Activated B cell treated with CpG ODN at 0.5 μM for 24 hours (primary cell): ENCODE data around the gene PJVK. TPM values are rescaled to one million over a fixed set of nuclear protein-coding genes. Genes with fewer than 3 reads are reported as not detected.
A peak's percentile ranks its signal among the peaks of the same experiment; 100 is the strongest.

ENCODE experiments used
- ATAC-seq: fragments of 200-7000 bp; cut with Tn5 transposase; one replicate; pipeline ENCODE4 v1.10.0; 2021; ENCODE audit warnings: low read depth, mild to moderate bottlenecking, moderate library complexity
- CTCF ChIA-PET: fragments of 350-600 bp; sonication (Branson Sonifier 250); formaldehyde crosslinking; loops from one replicate; lab custom pipeline; 2021; ENCODE audit warnings: antibody characterized with exemption; lab: Charles Lee
- POLR2A ChIA-PET: fragments of 350-600 bp; sonication (Branson Sonifier 250); formaldehyde crosslinking; loops from one replicate; lab custom pipeline; 2021; ENCODE audit warnings: antibody characterized with exemption; lab: Charles Lee
- DNase-seq: peaks from one replicate; pipeline ENCODE4 v3.0.0; 2022
- H3K27ac Mint-ChIP-seq: one replicate; pipeline ENCODE4 v1.8.0; 2020; ENCODE audit warnings: mixed read lengths
- H3K27me3 Mint-ChIP-seq: one replicate; pipeline ENCODE4 v1.8.0; 2021; ENCODE audit warnings: mixed read lengths
- H3K36me3 Mint-ChIP-seq: one replicate; pipeline ENCODE4 v1.8.0; 2021; ENCODE audit warnings: low read depth, mixed read lengths
- H3K4me1 Mint-ChIP-seq: one replicate; pipeline ENCODE4 v1.8.0; 2021; ENCODE audit warnings: mixed read lengths
- H3K4me3 Mint-ChIP-seq: one replicate; pipeline ENCODE4 v1.8.0; 2020; ENCODE audit warnings: mild to moderate bottlenecking, mixed read lengths
- H3K9me3 Mint-ChIP-seq: one replicate; pipeline ENCODE4 v1.8.0; 2020; ENCODE audit warnings: mixed read lengths
- intact Hi-C: fragments of 100-400 bp; cut with micrococcal nuclease; formaldehyde crosslinking; loops from one replicate; pipeline ENCODE4 v1.15.1; 2024
- total RNA-seq: library from RNA; stranded (reverse); gene quantifications from 2 replicates; pipeline ENCODE4 v1.2.3, GENCODE V29; 2022
- TF ChIP-seq, protein P1 (sequence below): fragments of 200-600 bp; IDR thresholded peaks from one replicate; pipeline ENCODE4 v1.8.0; 2022; ENCODE audit warnings: antibody characterized with exemption, mild to moderate bottlenecking

The PJVK gene
- total RNA-seq, 1 donor from 2014 or later: 3.1 TPM

DNA sequence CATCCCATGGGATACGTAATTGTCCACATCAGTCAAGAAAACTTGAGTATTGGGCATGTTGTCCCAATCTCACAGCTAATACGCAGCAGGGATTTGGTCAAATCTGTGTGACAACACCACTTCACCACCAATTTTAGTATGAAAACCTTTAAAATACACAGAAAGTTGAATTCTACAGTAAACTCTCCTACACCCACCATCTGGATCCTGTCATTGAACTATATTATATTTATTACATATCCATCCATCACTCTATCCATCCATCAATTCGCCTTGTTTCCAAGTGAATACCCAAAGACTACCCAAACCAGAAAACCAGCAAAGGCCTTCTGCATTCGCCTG lies 28.1 kb downstream of the PJVK start:
- TF ChIP-seq, protein P1, sequence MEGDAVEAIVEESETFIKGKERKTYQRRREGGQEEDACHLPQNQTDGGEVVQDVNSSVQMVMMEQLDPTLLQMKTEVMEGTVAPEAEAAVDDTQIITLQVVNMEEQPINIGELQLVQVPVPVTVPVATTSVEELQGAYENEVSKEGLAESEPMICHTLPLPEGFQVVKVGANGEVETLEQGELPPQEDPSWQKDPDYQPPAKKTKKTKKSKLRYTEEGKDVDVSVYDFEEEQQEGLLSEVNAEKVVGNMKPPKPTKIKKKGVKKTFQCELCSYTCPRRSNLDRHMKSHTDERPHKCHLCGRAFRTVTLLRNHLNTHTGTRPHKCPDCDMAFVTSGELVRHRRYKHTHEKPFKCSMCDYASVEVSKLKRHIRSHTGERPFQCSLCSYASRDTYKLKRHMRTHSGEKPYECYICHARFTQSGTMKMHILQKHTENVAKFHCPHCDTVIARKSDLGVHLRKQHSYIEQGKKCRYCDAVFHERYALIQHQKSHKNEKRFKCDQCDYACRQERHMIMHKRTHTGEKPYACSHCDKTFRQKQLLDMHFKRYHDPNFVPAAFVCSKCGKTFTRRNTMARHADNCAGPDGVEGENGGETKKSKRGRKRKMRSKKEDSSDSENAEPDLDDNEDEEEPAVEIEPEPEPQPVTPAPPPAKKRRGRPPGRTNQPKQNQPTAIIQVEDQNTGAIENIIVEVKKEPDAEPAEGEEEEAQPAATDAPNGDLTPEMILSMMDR: no peak
- H3K4me3 Mint-ChIP-seq: peak overlapping the region; percentile 94
- ATAC-seq: no peak

DNA sequence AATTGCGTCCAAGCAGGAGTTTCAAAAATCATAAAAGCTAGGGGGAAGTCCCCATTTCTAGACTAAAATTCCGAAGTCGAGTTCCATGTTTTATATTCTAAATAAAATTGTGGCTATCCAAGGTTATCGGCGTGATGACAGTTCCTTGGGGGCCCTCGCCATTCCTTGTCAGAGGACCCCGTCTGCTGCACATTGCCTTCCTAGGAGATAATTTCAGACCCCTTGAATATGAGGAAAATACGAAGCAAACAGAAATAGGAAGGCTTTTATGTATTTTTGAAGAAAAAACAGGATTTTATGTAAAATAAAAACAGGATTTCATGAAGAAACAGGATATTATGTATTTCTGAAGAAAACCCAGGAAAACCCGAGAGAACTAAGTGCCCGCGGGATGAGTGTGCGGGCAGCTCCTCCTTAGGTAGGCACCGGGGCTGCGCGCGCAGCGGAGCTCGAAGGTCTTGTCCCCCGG lies 28.6 kb downstream of the PJVK start:
- CTCF ChIA-PET: no interaction called here
- H3K4me1 Mint-ChIP-seq: peaks cover 54% of the 10 kb centered on the region

More for the DNA sequence above, 28.1 kb downstream of the PJVK start:
- H3K27ac Mint-ChIP-seq: peak overlapping the region; percentile 97
- intact Hi-C loops: loop anchor here (2.0 to 5.0 kb wide), 3 partner anchors 118 to 1214 kb away; partner anchors contain the start of gene NFE2L2
- CTCF ChIA-PET: no interaction called here
- no peak for DNase-seq
- H3K27me3 Mint-ChIP-seq: no peaks in the 10 kb centered on the region
- peaks cover 49% of the 10 kb centered on the region for H3K4me1 Mint-ChIP-seq
- POLR2A ChIA-PET: interaction anchor here (1.1 to 4.1 kb wide), 3 partner anchors 29 to 198 kb away, joined by 3 to 70 read pairs (median 4); partner anchors contain the start of genes PJVK and PRKRA
- peaks cover 9% of the 10 kb centered on the region for H3K36me3 Mint-ChIP-seq
- H3K9me3 Mint-ChIP-seq: no peaks in the 10 kb centered on the region

DNA sequence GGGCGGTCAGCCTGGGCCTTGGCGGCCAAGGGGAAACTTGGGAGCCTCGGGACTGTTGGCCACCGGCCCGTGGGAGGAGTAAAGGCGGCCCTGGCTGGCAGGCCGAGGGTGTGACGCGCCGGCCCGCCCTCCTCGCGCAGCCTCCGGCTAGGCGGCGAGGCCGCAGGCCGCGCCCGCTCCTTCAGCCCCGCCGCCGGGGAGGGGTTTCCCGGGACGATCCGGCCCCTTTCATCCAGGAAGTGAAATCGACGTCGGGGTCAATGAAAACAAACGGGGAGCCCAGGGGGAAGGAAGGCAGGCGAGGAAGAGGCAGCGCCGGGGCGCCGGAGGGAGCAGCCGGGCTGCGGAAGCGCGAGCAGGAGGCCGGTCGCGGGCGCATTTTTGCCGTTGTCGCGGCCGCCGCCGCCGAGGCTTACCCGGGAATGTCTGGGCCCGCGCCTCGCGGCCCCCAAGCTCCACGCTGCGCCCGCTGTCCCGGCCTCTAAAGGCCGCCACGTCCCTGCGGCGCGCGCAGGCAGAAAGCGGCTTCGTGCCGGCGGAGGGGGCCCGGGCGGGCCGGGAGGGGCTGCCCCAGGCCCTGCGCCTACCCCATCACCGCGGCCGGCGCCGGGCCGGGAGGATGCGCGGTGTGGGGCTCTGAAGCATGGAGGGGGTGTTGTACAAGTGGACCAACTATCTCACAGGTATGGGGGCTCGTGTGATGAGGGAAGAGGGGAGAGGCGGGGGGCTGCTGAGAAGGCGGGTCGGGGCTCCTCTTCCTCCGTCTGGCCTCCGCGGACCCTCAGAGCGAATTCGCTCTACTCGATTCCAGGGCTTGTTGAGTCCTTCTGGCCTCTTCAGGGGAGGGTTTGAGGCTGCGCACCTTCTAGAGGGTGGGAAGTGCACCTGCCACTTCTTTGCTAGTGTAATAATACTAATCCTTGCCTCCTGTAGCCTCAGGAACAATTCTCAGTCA lies 29.3 kb downstream of the PJVK start, which contains the start of gene PLEKHA3:
Gene PLEKHA3, plus strand, starts transcription at position 231 of the 955 bp plus-strand sequence. Its CDS starts 413 bp downstream, at position 644.
- TF ChIP-seq, protein P1: no peak
- ATAC-seq (peak; percentile 59), DNase-seq (peak; percentile 79)
- Mint-ChIP-seq H3K27me3 (no peaks in the 10 kb centered on the region), H3K4me3 (peak within 1 kb of the TSS; percentile 94), H3K36me3 (peaks cover 12% of the 10 kb centered on the region), H3K27ac (peak within 1 kb of the TSS; percentile 97), H3K9me3 (no peaks in the 10 kb centered on the region), H3K4me1 (peaks cover 55% of the 10 kb centered on the region)
- intact Hi-C loops: loop anchor here (1.0 to 2.0 kb wide), 3 partner anchors 14 to 50 kb away; no protein-coding TSS in a partner anchor
- ChIA-PET CTCF (no interaction called here), POLR2A (interaction anchor here (1.1 to 4.1 kb wide), 3 partner anchors 30 to 197 kb away, joined by 3 to 70 read pairs (median 4); partner anchors contain the start of genes PJVK and PRKRA)

More for the DNA sequence above, 28.6 kb downstream of the PJVK start:
- no peak for DNase-seq
- TF ChIP-seq, protein P1: no peak
- Mint-ChIP-seq H3K27me3 (no peaks in the 10 kb centered on the region), H3K36me3 (peaks cover 9% of the 10 kb centered on the region), H3K9me3 (no peaks in the 10 kb centered on the region), H3K27ac (peak overlapping the region; percentile 97), H3K4me3 (peak overlapping the region; percentile 94)
- no peak for ATAC-seq
- intact Hi-C loops: loop anchor here (1.0 to 5.0 kb wide), 6 partner anchors 15 to 1215 kb away; partner anchors contain the start of gene NFE2L2
- POLR2A ChIA-PET: interaction anchor here (1.1 to 4.1 kb wide), 3 partner anchors 29 to 198 kb away, joined by 3 to 70 read pairs (median 4); partner anchors contain the start of genes PJVK and PRKRA

DNA sequence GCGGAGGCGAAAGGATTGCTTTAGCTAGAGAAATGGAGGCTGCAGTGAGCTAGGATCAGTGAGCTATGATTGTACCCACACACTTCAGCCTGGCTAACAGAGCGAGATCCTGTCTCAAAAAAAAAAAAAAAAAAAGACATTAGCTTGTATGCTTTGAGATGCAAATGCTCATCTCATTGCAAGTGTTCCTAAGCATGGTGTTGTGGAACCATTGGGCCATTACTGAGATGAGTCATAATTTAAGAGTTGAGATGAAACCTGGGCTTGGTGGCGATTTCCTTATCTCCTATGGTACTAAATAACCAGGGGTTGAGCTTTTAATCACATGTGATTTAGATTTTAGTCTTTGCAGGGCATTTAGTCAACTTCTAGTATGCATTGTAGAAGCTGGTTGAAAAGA lies 31.3 kb downstream of the PJVK start:
- TF ChIP-seq, protein P1: no peak
- ChIA-PET CTCF (interaction anchor here (0.6 to 2.0 kb wide), 2 partner anchors 68 to 127 kb away, joined by 3 to 5 read pairs; no protein-coding TSS in a partner anchor), POLR2A (interaction anchor here (0.6 to 4.1 kb wide), 6 partner anchors 29 to 1218 kb away, joined by 3 to 70 read pairs (median 5); partner anchors contain the start of genes NFE2L2, PJVK and PRKRA)
- H3K36me3 Mint-ChIP-seq: peaks cover 27% of the 10 kb centered on the region
- H3K4me3 Mint-ChIP-seq: peak overlapping the region; percentile 72
- H3K9me3 Mint-ChIP-seq: no peaks in the 10 kb centered on the region
- no peaks in the 10 kb centered on the region for H3K27me3 Mint-ChIP-seq
- peak overlapping the region; percentile 80 for H3K27ac Mint-ChIP-seq
- ATAC-seq (peak; percentile 30), DNase-seq (no peak)
- peaks cover 55% of the 10 kb centered on the region for H3K4me1 Mint-ChIP-seq
- intact Hi-C loops: no loop called here
